Gastroesophageal sphincter (tissue), 3 donors: Measurements from ENCODE around the gene CHST8.

Experiments used
- POLR2A ChIP-seq, 2 donors: fragments of 450-650 bp; IDR thresholded peaks; one replicate each; pipeline ENCODE4 v1.6.1; 2017; ENCODE audit warnings: antibody characterized with exemption in 2 of 2, mild to moderate bottlenecking in 2 of 2, moderate library complexity in 1 of 2
- POLR2AphosphoS5 ChIP-seq: sonication (generic); formaldehyde crosslinking; IDR thresholded peaks from one replicate; pipeline ENCODE4 v1.6.1; 2017; ENCODE audit warnings: antibody characterized with exemption
- TF ChIP-seq, protein P1 (sequence below), 4 experiments: fragments of 200-600 bp in 2 of 4; fragments of 450-650 bp in 2 of 4; sonication (generic) in 1 of 4; IDR thresholded peaks; one replicate each; pipeline ENCODE4 v1.5.1; 2017 to 2019; ENCODE audit warnings: antibody characterized with exemption in 4 of 4, mild to moderate bottlenecking in 2 of 4, moderate library complexity in 2 of 4

DNA sequence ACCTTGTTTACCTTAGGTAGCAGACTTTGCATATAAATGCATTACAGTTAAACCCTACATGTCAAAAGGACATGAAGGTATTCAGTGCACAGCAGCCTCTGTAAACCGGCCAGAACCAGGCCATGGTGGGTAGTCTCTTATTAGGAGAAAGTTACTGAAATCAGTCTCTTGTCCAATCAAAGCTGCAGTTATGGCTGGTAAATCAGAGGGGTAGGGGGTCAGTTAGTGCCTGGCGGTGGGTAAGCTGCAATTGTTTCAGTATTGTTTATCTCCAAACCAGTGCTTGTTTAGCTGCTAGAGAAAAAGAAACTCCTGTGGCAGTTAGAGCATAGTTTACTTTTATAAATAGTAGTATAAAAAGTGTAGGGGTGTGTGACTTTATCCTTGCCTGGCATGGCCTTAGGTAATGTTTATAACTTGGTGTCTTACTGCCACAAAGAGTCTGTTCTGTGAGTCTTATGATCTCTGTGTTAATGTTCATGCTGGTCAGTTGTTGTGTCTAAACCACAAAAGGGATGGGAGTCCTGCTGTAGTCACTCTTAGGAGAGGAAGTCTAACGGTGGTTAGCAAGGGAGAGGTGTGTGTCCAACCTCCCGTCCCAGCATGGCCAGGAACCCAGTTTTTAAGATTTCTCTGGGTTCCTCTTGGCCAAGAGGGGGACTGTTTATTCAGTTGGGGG lies 28.0 kb downstream of the CHST8 start:
- TF ChIP-seq POLR2A (IDR thresholded peaks at IDR 0.05) (no peak), POLR2AphosphoS5 (no peak)
- TF ChIP-seq, protein P1, sequence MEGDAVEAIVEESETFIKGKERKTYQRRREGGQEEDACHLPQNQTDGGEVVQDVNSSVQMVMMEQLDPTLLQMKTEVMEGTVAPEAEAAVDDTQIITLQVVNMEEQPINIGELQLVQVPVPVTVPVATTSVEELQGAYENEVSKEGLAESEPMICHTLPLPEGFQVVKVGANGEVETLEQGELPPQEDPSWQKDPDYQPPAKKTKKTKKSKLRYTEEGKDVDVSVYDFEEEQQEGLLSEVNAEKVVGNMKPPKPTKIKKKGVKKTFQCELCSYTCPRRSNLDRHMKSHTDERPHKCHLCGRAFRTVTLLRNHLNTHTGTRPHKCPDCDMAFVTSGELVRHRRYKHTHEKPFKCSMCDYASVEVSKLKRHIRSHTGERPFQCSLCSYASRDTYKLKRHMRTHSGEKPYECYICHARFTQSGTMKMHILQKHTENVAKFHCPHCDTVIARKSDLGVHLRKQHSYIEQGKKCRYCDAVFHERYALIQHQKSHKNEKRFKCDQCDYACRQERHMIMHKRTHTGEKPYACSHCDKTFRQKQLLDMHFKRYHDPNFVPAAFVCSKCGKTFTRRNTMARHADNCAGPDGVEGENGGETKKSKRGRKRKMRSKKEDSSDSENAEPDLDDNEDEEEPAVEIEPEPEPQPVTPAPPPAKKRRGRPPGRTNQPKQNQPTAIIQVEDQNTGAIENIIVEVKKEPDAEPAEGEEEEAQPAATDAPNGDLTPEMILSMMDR (IDR thresholded peaks at IDR 0.05), result no peak
